Islet precursor cell (in vitro differentiated cells): ENCODE data around the gene LDB3.

Experiments used
- DNase-seq: peaks from one replicate; pipeline ENCODE4 v3.0.0-alpha.2; 2018

The LDB3 gene

GRCh38 chr10:86665218-86665607, 3.1 kb upstream of the LDB3 start:
- no peak for DNase-seq

- peak; percentile 85 for DNase-seq
Observed at GRCh38 chr10:86665868-86666267, 2.4 kb upstream of the LDB3 start.

GRCh38 chr10:86666538-86666937, 1.8 kb upstream of the LDB3 start:
- DNase-seq, result no peak

DNA sequence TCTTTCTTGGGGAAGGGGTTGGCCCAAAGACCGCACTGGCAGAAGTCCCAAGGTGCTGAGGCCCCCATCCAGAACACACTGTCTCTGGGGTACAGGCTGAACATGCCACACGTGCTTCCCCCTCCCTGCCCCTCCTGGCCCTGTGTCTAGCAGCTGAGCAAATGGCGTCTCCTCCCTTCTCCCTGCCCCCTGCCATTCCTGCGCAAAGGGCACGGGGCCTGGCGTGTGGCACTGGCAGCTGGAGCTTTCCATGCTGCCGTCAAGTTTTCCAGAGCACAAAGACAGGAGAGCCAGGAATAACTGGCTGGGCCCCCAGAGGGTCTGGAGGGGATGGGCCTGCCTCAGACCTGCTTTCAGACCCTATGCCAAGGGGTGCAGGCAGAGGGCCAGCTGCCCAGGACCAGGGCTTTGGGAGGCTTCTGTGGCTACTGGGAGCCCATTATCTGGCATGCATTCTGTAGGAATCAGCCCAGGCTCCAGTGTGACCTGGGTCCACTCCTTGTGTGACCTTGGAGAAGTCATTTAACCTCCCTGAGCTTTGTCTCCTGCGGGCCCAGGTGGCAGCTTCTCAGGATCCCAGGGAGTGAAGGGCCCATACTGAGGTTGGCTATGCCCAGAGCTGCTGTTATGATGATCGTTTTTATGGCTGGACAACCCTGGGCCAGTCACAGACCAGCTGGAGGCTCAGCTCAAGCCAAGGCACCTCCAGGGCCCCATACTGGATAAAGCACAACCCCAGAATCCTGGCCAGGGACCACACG, 710 bp upstream of the LDB3 start:
- no peak for DNase-seq

GRCh38 chr10:86670290-86670811, 2.0 kb downstream of the LDB3 start:
- no peak for DNase-seq

- DNase-seq, result no peak
Observed at GRCh38 chr10:86670876-86671275, 2.6 kb downstream of the LDB3 start.

- DNase-seq, result no peak
Observed at GRCh38 chr10:86671419-86671818, 3.1 kb downstream of the LDB3 start.

DNA sequence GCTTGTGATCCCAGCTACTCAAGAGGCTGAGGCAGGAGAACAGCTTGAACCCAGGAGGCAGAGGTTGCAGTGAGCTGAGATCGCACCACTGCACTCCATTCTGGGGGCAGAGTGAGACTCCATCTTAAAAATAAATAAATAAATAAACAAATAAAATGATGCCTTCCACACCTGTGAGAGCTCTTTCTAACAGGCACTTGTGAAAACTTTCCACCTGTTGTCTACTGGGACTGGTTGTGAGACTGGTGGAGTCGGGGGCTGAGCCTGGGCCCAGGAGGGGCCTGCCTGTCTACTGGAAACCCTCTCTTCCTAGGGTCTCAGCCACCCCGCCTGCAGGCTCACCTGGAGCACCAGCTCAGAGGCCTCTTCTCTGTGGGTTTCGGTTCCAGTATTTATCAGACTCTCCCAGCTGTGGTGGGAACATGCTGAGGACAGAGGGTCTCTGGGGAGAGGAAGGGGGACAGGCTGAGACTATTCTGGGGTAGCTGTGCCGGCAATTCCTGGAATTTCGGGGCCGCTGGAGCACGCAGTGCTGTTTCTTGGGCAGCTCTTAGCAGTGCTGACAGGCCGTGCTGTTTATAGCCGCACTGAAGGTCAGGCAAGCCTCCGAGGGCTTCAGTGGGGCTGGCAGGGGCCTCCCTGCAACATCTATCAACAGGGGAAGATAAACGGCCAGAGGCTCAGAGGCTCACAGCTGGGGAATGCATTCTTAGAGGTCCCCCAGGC, 3.8 kb downstream of the LDB3 start:
- peak; percentile 83 for DNase-seq

- DNase-seq, result no peak
Observed at GRCh38 chr10:86673216-86673826, 5.0 kb downstream of the LDB3 start.

DNA sequence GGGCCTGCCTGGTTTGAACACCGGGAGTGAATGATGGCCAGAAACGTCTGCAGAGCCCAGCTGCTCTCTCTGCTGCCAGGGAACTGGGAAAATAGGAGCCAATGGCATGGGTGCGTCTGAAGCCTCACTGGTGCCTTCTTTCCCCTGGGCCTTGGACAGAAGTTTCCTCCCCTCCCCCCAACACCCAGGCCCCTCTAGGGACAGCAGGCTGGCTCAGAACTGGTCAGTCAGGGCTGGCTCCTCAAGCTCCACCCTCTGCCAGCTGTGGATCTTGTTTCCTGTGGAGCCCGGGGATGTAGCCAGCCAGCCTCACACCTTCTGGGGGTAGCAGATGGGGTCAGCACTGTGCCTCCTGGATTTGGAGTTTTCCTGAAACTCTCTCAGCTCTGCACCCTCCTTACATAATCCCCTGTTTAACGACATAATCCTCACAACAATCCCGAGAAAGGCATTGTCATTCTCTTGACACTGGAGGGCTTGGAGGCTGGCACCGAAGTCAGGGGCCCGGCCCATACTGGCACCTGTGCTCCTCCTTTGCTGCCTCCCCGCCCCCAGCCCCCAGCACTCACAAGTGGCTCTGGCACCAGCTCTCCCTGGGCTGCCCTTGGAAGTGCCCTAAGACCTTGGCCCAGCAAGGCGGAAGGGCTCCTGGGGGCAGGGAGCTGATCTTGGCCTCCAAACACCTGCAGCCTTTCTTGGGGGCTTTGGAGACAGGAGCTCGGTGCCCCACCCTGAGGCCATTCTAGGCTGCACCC, 5.7 kb downstream of the LDB3 start:
- peak; percentile 65 for DNase-seq

GRCh38 chr10:86674912-86675311, 6.6 kb downstream of the LDB3 start:
- DNase-seq, result no peak

GRCh38 chr10:86677374-86677773, 9.1 kb downstream of the LDB3 start:
- no peak for DNase-seq

GRCh38 chr10:86678999-86679792, 10.9 kb downstream of the LDB3 start:
- DNase-seq, result no peak

GRCh38 chr10:86681047-86681446, 12.7 kb downstream of the LDB3 start:
- no peak for DNase-seq

- peak; percentile 80 for DNase-seq
Observed at GRCh38 chr10:86681722-86682386, 13.5 kb downstream of the LDB3 start.

GRCh38 chr10:86682675-86683074, 14.4 kb downstream of the LDB3 start:
- no peak for DNase-seq

DNA sequence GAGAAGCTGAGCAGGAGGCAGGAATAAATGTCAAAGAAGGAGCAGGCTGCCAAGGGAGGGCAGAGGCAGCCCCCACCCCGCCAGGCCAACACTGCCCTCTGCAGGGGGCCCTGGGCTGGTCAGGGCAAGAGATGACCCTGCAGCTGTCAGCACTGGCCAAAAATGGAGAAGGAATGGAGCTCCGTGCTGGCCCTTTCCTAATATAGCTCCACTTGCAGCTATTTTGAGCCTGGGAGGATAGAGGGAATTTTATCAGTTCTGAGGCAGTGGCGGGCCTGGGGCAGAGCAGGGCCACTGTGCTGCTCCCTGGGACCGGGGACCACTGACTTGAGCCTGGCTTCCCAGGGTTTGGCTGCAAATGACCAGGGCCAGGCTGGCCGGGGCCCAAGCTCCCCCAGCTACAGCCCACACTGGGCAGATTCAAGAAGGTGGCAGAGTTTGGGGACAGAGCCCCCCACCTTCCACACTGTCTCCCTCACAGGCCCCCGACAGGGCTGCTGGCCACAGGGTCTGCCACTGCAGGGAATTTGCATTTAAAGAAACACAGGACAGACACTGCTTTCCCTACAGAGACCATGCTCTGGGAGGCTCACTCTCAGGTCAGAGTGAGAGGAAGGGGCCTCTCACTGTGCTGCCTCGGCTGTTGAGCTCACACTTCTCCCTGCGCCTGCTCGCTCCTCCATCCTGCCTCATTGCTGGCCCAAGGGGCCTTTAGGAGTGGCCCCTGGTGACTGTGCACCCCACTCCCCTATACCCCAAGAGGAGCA, 16.2 kb downstream of the LDB3 start:
- DNase-seq, result peak; percentile 85

DNA sequence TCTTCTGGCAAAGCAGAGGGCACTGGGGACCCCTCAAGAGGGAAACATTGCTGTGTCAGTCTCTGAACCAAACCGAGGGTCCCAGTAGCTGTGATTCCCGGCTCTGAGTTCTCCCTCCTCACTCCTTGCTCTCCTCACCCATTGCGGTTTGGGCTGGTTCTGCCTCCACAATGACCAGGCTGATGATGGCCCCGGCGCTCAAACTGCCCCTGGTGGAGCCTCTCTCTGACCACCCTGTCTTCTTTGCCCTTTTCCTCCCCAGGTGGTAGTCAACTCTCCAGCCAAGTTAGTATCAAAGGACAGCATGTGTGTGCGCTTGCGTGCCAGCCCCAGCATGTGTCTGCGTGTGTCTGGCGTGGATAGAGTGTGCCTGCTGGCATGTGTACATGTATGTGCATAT, 17.1 kb downstream of the LDB3 start:
- no peak for DNase-seq

GRCh38 chr10:86685893-86686632, 17.8 kb downstream of the LDB3 start:
- no peak for DNase-seq

GRCh38 chr10:86686972-86687371, 18.7 kb downstream of the LDB3 start:
- DNase-seq, result no peak
